Omental fat pad (tissue), 4 donors: ENCODE data around the gene CDX1. TPM values are rescaled to one million over a fixed set of nuclear protein-coding genes. Genes with fewer than 3 reads are reported as not detected.

Experiments used
- ATAC-seq: fragments of 150-250 bp; one replicate; pipeline ENCODE4 v1.9.1; 2016; ENCODE audit warnings: mild to moderate bottlenecking, moderate library complexity; ENCODE audit not compliant: low FRiP score
- DNase-seq: peaks from one replicate; pipeline ENCODE4 v3.0.0-alpha.2; 2019; ENCODE audit warnings: low spot score
- CTCF ChIP-seq, 3 donors: fragments of 450-650 bp; IDR thresholded peaks; one replicate each; pipeline ENCODE4 v1.5.1; 2016 to 2017; ENCODE audit warnings: antibody characterized with exemption in 3 of 3, mild to moderate bottlenecking in 3 of 3, moderate library complexity in 2 of 3
- total RNA-seq, 4 donors: library from RNA; depleted of rRNA; stranded (reverse); fragments of >200 nt; gene quantifications; one replicate each; pipeline ENCODE4 v1.1.0, GENCODE V29; 2016

The CDX1 gene
- total RNA-seq, 4 donors from 2014 or later: not detected

DNA sequence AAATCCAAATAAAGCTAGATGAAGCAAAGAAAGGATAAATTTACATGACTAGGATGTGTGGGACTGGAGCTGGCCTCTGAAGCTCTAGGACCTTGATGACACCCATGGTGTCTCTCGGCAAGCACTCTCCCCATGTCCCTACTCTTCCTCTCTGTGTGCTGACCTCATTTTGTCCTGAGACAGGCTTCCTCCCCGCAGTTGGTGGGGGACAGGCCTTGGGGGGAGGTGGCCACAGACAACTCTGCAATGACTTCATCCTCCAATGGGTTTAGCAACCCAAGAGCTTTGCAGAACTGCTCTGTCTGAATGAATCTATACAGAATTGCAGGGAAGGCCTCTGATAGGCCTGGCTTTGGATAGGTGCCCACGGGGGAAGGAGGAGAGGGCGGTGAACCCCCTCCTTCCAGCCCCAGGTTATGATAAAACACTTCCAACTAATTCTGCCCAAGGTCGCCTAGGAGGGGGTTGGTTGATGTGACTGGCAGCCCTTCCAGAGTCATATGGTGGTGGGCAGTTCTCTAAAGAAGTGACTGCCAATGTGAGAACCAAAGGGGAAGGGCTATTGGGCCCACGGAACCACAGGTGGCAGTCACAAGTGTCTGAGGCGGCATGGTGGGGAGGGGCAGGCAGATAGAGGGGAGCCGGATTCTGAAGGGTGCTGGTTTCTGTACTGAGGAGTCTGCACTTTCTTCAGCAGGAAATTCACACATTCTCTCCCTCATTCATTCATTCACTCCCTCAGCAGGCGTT lies 29.3 kb downstream of the CDX1 start:
- ATAC-seq: no peak
- no peak for DNase-seq
- TF ChIP-seq CTCF (IDR thresholded peaks at IDR 0.05): no peak

GRCh38 chr5:150196514-150196913 lies 29.9 kb downstream of the CDX1 start:
- ATAC-seq (no peak), DNase-seq (no peak)
- no peak for TF ChIP-seq CTCF (IDR thresholded peaks at IDR 0.05)

DNA sequence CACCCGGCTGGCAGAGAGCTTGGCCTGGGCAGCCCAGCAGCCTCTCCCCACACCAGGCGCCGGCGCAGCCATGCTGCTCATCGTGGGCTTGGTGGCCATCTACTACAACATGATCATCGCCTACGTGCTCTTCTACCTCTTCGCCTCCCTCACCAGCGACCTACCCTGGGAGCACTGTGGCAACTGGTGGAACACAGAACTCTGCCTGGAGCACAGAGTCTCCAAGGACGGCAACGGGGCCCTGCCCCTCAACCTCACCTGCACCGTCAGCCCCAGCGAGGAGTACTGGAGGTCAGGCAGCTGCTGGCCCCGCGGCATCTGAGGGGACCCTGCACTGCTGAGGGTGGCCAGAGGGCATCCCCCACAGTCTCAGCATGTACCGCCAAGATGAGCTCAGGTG lies 30.4 kb downstream of the CDX1 start:
- ATAC-seq (no peak), DNase-seq (no peak)
- TF ChIP-seq CTCF (IDR thresholded peaks at IDR 0.05): no peak

- DNase-seq (no peak), ATAC-seq (no peak)
- no peak for TF ChIP-seq CTCF (IDR thresholded peaks at IDR 0.05)
Observed at GRCh38 chr5:150197476-150197875, 30.9 kb downstream of the CDX1 start.

- no peak for DNase-seq
- ATAC-seq: no peak
- no peak for TF ChIP-seq CTCF (IDR thresholded peaks at IDR 0.05)
Observed at GRCh38 chr5:150202501-150202900, 35.9 kb downstream of the CDX1 start.

- DNase-seq: no peak
- no peak for ATAC-seq
- no peak for TF ChIP-seq CTCF (IDR thresholded peaks at IDR 0.05)
Observed at GRCh38 chr5:150203832-150204589, 37.4 kb downstream of the CDX1 start.

DNA sequence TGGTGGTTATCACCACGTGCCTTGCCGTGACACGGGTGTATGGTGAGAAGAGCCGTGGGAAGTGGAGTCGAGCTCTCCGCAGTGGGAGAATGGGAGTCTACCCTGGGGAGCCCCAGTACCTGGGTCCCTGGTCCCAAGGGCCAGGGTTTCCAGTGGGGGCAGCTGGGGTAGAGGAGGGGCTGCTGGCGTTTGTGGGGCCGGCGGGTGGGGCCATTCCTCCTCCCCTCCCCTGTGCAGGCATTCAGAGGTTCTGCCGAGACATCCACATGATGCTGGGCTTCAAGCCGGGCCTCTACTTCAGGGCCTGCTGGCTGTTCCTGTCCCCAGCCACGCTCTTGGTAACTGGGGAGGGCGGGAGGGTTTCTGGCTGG lies 38.0 kb downstream of the CDX1 start:
- DNase-seq (no peak), ATAC-seq (no peak)
- TF ChIP-seq CTCF (IDR thresholded peaks at IDR 0.05): no peak
